Spinal cord (tissue), 10 donors: ENCODE data around the gene NPAS4. TPM values are rescaled to one million over a fixed set of nuclear protein-coding genes. Genes with fewer than 3 reads are reported as not detected.

ENCODE experiments used
- DNase-seq, 6 donors: peaks; one replicate each; pipeline versions ENCODE4 v3.0.0 to v3.0.0-alpha.2; 2013 to 2015; ENCODE audit warnings: low spot score in 6 of 6, low read depth in 4 of 6
- H3K27ac ChIP-seq: one replicate; pipeline ENCODE4 v1.5.1; 2013; ENCODE audit warnings: low read depth, low read length, control low read depth
- H3K27me3 ChIP-seq: one replicate; pipeline ENCODE4 v1.6.1; 2013; ENCODE audit warnings: low read length; ENCODE audit not compliant: control insufficient read depth, insufficient read depth
- H3K36me3 ChIP-seq: one replicate; pipeline ENCODE4 v1.6.1; 2013; ENCODE audit warnings: low read length; ENCODE audit not compliant: control insufficient read depth, insufficient read depth
- H3K4me1 ChIP-seq: one replicate; pipeline ENCODE4 v1.6.1; 2013; ENCODE audit warnings: low read length; ENCODE audit not compliant: control insufficient read depth, insufficient read depth
- H3K4me3 ChIP-seq: one replicate; pipeline ENCODE4 v1.5.1; 2013; ENCODE audit warnings: low read depth, low read length, control low read depth
- H3K9me3 ChIP-seq: one replicate; pipeline ENCODE4 v1.6.1; 2013; ENCODE audit warnings: low read length; ENCODE audit not compliant: control insufficient read depth, insufficient read depth
- WGBS: methylation state at CpG from one replicate; pipeline ENCODE4 v1.1.5; 2013; ENCODE audit warnings: missing lambda C conversion rate; ENCODE audit not compliant: insufficient coverage; 5-methylcytosine and 5-hydroxymethylcytosine counted together
- polyA plus RNA-seq, 2 donors: library from polyadenylated mRNA; unstranded; fragments of 120-200 nt; gene quantifications; one replicate each; pipeline ENCODE4 v1.2.1, GENCODE V29; 2013; ENCODE audit not compliant: insufficient read length in 2 of 2
- total RNA-seq, 2 donors: library from RNA; depleted of rRNA in 1 of 2; stranded (reverse); fragments of 120-200 nt in 1 of 2; fragments of >200 nt in 1 of 2; gene quantifications; one replicate each; pipeline versions ENCODE4 v1.2.3 to v1.2.4, GENCODE V29; 2013 to 2014
- donor health status: healthy.

The NPAS4 gene
- total and polyA plus RNA-seq, 4 donors = 0.11 to 1.8 (median 0.38) TPM

- no peaks in the 10 kb centered on the region for H3K9me3 ChIP-seq
- H3K4me3 ChIP-seq = no peak overlapping the region
- no peak for DNase-seq
- 74% methylated on average over 3 of the region's 6 CpGs for WGBS
- H3K27ac ChIP-seq = no peak overlapping the region
- H3K36me3 ChIP-seq = no peaks in the 10 kb centered on the region
- H3K27me3 ChIP-seq = peaks cover 2% of the 10 kb centered on the region
- H3K4me1 ChIP-seq = peaks cover 2% of the 10 kb centered on the region
These were observed 29.5 kb upstream of the NPAS4 start for GRCh38 chr11:66391322-66391721.

GRCh38 chr11:66393954-66394353 is 26.9 kb upstream of the NPAS4 start:
- no peaks in the 10 kb centered on the region for H3K4me1 ChIP-seq
- H3K27me3 ChIP-seq = peaks cover 2% of the 10 kb centered on the region
- H3K4me3 ChIP-seq = no peak overlapping the region
- H3K36me3 ChIP-seq = no peaks in the 10 kb centered on the region
- H3K27ac ChIP-seq = no peak overlapping the region
- WGBS = no CpG with 5 or more reads among the region's 3 CpGs
- no peak for DNase-seq
- H3K9me3 ChIP-seq = no peaks in the 10 kb centered on the region

DNA sequence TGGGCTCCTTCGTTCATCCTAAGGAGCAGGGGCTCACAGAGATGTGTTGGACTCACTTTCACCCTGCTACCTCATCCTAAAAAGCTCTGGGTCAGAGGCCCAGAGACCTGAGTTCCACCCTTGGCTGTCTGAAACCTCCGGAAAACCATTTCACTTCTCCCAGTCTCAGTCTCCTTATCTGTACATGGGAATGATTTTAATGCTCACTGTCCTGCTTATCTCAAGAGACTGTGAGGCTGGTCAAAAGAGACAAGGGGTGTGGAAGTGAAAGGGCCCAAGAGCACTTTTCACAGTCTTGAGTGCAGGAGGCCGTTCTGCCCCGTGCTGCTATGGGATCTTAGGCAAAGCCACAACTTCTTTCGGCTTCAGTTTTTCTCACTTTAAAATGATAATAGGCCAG is 13.2 kb upstream of the NPAS4 start:
- Histone ChIP-seq H3K9me3 (no peaks in the 10 kb centered on the region), H3K4me3 (no peak overlapping the region), H3K4me1 (peaks cover 35% of the 10 kb centered on the region), H3K36me3 (no peaks in the 10 kb centered on the region), H3K27me3 (peaks cover 15% of the 10 kb centered on the region), H3K27ac (no peak overlapping the region)
- DNase-seq = no peak
- no CpG with 5 or more reads among the region's 5 CpGs for WGBS

GRCh38 chr11:66408488-66409214 is 12.2 kb upstream of the NPAS4 start:
- H3K4me3 ChIP-seq = peak overlapping the region; percentile 45
- peaks cover 40% of the 10 kb centered on the region for H3K4me1 ChIP-seq
- peak overlapping the region; percentile 52 for H3K27ac ChIP-seq
- under 1% methylated on average over 61 of the region's 63 CpGs for WGBS
- peak; percentile 80 to 97 (median 88) for DNase-seq
- H3K9me3 ChIP-seq = no peaks in the 10 kb centered on the region
- no peaks in the 10 kb centered on the region for H3K36me3 ChIP-seq
- peaks cover 12% of the 10 kb centered on the region for H3K27me3 ChIP-seq

DNA sequence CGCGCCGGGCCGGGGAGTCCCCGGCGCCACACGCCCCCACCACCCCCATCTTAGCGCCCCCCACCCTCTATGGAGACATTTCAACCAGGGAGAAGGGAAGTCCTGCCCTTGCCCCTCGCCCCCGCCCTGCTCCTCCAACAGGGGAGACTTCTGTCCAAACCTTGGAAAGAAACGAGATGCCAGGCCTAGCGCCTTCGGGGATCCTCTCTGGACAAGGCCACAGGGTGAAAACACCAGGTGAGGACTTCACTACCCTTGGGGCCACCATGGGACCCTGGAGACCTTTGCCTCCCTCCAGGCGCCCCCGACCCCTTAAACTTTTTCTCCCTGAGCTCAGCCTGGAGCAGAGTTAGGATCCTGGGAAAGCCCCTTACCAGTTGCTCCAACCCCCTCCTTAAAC is 11.6 kb upstream of the NPAS4 start:
- DNase-seq = no peak
- Histone ChIP-seq H3K4me3 (no peak overlapping the region), H3K27ac (no peak overlapping the region), H3K4me1 (peaks cover 44% of the 10 kb centered on the region), H3K9me3 (no peaks in the 10 kb centered on the region), H3K27me3 (peaks cover 7% of the 10 kb centered on the region), H3K36me3 (no peaks in the 10 kb centered on the region)
- WGBS = 7% methylated on average over 5 of the region's 15 CpGs

DNA sequence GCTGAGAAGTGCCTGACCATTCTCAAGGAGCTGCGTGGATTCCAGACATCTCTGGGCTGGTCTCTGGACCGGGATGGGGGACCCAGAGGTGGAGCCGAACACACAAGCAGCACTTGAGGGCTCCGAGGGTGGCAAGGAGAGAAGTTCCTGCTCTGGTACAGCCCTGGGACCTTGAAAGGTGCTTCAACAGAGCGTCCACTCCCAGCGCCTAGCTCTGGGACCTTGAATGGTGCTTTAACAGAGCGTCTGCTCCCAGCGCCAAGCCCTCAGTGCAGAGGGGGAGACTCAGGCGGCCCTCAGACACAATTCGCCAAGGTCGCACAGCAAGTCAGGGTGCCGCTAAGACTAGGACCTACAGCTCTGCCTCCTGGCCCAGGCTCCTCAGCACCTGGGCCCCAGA is 10.6 kb upstream of the NPAS4 start:
- Histone ChIP-seq H3K9me3 (no peaks in the 10 kb centered on the region), H3K4me3 (no peak overlapping the region), H3K27ac (no peak overlapping the region), H3K36me3 (no peaks in the 10 kb centered on the region), H3K4me1 (peaks cover 44% of the 10 kb centered on the region), H3K27me3 (peaks cover 6% of the 10 kb centered on the region)
- no peak for DNase-seq
- WGBS = 81% methylated on average over 12 of the region's 12 CpGs

DNA sequence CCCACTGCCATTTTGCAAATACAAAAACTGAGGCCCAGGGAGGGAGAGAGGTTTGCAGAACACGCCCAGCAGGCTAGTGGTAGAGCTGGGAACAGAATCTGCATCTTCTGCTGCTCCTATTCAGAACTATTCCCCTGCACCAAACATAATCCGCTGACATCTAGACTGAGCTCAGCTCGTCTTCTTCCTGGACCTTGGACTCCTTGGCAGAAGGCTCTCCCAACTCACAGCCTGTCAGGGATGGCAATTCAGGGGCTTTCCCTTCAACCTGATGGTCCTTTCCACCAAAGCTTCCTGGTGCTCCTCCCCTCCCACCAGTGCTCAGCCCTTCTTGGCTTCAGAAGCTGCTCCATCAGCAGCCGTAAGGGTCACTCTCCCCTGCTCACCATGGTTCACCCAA is 9.5 kb upstream of the NPAS4 start:
- 65% methylated on average over 4 of the region's 4 CpGs for WGBS
- Histone ChIP-seq H3K36me3 (no peaks in the 10 kb centered on the region), H3K9me3 (no peaks in the 10 kb centered on the region), H3K4me1 (peaks cover 50% of the 10 kb centered on the region), H3K27ac (no peak overlapping the region), H3K27me3 (peaks cover 4% of the 10 kb centered on the region), H3K4me3 (no peak overlapping the region)
- DNase-seq = no peak

DNA sequence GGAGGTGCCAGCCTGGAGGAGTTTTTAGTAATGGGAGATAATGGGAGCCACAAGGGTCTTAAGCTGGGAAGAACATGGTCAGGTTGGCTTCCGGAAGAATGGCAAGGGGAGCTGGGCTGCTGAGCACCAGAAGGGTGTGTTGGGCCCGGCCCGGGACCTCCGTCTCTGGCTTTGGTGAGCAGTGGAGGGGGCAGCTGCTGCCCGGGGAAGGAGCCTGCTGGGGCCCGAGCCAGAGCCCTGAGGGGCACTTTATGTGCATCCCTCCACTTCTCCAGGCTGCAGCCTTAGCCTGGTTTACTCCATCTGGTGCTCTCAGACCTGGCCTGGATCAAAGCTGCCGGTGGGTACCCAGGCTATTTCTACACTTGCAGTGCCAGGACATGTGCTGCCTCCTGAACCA is 8.7 kb upstream of the NPAS4 start:
- peaks cover 51% of the 10 kb centered on the region for H3K4me1 ChIP-seq
- no peak for DNase-seq
- H3K36me3 ChIP-seq = no peaks in the 10 kb centered on the region
- H3K9me3 ChIP-seq = no peaks in the 10 kb centered on the region
- no peak overlapping the region for H3K4me3 ChIP-seq
- H3K27ac ChIP-seq = no peak overlapping the region
- WGBS = 68% methylated on average over 7 of the region's 7 CpGs
- H3K27me3 ChIP-seq = peaks cover 4% of the 10 kb centered on the region

- no peaks in the 10 kb centered on the region for H3K36me3 ChIP-seq
- H3K4me3 ChIP-seq = no peak overlapping the region
- 82% methylated on average over 6 of the region's 6 CpGs for WGBS
- no peak for DNase-seq
- no peak overlapping the region for H3K27ac ChIP-seq
- H3K9me3 ChIP-seq = no peaks in the 10 kb centered on the region
- H3K27me3 ChIP-seq = peaks cover 4% of the 10 kb centered on the region
- peaks cover 55% of the 10 kb centered on the region for H3K4me1 ChIP-seq
These were observed 7.7 kb upstream of the NPAS4 start for GRCh38 chr11:66413167-66413566.

DNA sequence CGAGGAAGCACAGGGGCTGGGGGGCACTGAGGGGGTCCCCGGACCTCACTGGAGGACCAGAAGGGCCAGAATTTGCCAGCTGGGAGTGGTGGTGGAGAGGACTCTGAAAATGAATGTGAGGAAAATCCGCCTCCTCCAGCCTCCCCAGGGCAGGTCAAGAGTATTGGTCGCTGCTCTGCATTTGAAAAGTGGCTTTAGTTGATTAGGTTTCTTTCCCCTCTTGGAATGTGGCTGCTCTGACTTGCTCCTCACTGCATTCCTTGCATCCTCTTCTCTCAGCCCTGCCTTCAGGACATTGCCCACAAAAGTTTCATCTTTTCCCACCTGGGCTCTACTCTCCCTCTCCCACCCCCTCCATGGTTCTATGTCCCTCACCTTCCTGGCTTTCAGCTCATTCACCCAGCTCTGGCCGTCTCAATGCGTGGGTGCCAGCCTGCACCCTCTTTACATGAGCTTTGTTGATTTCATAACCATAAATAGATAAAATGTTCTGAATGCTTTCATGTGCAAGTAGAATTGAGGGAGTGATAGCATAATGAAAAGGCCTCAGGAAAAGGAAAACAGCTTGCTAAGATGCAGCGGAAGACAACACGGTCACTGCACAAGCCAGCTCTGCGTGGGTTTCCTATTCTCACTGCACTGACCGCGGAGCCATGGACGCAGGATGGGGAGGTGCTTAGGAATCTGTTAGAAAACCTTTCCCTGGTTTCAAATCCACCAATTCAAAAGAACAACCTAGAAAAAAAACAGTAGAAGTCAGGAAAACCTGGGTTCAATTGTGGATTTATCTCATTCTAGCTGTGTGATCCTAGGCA is 6.5 kb upstream of the NPAS4 start:
- Histone ChIP-seq H3K4me1 (peaks cover 51% of the 10 kb centered on the region), H3K27ac (no peak overlapping the region)
- WGBS = 40% methylated on average over 5 of the region's 12 CpGs

More for the DNA sequence above, 6.5 kb upstream of the NPAS4 start:
- Histone ChIP-seq H3K36me3 (no peaks in the 10 kb centered on the region), H3K9me3 (no peaks in the 10 kb centered on the region), H3K4me3 (no peak overlapping the region), H3K27me3 (peaks cover 10% of the 10 kb centered on the region)
- no peak for DNase-seq
